ENCODE results near the gene DPP6. TPM values are rescaled to one million over a fixed set of nuclear protein-coding genes. Genes with fewer than 3 reads are reported as not detected.

DPP6 gene
- total and polyA plus RNA-seq, 9 of the 15 experiments (the other 6 are each of a cell fraction or from before 2014, with no cell fraction given): not detected

- peaks cover 76 to 94% of the 10 kb centered on the region in 2 experiments for H3K27me3 ChIP-seq (ENCODE audit: control insufficient read depth in 2 of 2, insufficient read depth in 2 of 2, low read length in 2 of 2)
- intact Hi-C loops (cut with micrococcal nuclease) (no loop called here), in situ Hi-C loops (cut with MboI) (no loop called here)
- H3K9me3 ChIP-seq (replicated peaks; ENCODE audit: control insufficient read depth, insufficient read depth, low read depth, low read length): no peaks in the 10 kb centered on the region
- H2AFZ ChIP-seq (ENCODE audit: low read depth, low read length): no peak overlapping the region
- H3K9ac ChIP-seq (ENCODE audit: insufficient read depth in 1 of 2, low read depth in 2 of 2, low read length in 2 of 2): no peak overlapping the region
- no TSS peak for BruUV-seq (replicated peaks)
- no peaks in the 10 kb centered on the region for H3K36me3 ChIP-seq (ENCODE audit: control insufficient read depth, insufficient read depth, low read length)
- FAIRE-seq (no peak), ATAC-seq (no peak), DNase-seq (ENCODE audit: extremely low read depth in 1 of 4, low spot score in 3 of 4) (no peak)
- no peak overlapping the region for H3K27ac ChIP-seq (ENCODE audit: extremely low read depth, low read depth, low read length)
- no peak overlapping the region for H3K4me3 ChIP-seq
- no peak overlapping the region for H3K4me2 ChIP-seq (ENCODE audit: insufficient read depth, low read length)
- CTCF ChIA-PET (ENCODE audit: low intra/inter-chr PET ratio): interaction anchor here (0.6 kb wide), 1 partner anchor 153 kb away, joined by 3 read pairs; no protein-coding TSS in a partner anchor
- TF ChIP-seq ZFP1 (CRISPR knock-in tag; IDR thresholded peaks at IDR 0.05) (no peak), ZNF668 (CRISPR knock-in tag; IDR thresholded peaks at IDR 0.05) (no peak), TFAM (CRISPR knock-in tag; conservative IDR thresholded peaks at IDR 0.05) (no peak), U2AF2 (optimal IDR thresholded peaks at IDR 0.05; ENCODE audit: low read depth, low read length) (no peak), NR4A1 (CRISPR knock-in tag; IDR thresholded peaks at IDR 0.05) (no peak), NR4A1 (tag; IDR thresholded peaks at IDR 0.05) (no peak), ERF (CRISPR knock-in tag; IDR thresholded peaks at IDR 0.05) (no peak), CEBPB (tag; IDR thresholded peaks at IDR 0.05) (no peak), ZBTB12 (CRISPR knock-in tag; IDR thresholded peaks at IDR 0.05) (no peak), ZBTB7A (IDR thresholded peaks at IDR 0.05; ENCODE audit: borderline replicate concordance, control insufficient read depth, low read depth, low read length) (no peak), ZNF766 (CRISPR knock-in tag; conservative IDR thresholded peaks at IDR 0.05) (no peak), MAZ (CRISPR knock-in tag; conservative IDR thresholded peaks at IDR 0.05 in 1 of 2, IDR thresholded peaks at IDR 0.05 in 1 of 2) (no peak), TCF3 (CRISPR knock-in tag; IDR thresholded peaks at IDR 0.05) (no peak), PYGO2 (tag; IDR thresholded peaks at IDR 0.05) (no peak)
- H4K20me1 ChIP-seq (replicated peaks; ENCODE audit: control insufficient read depth, insufficient read depth, low read length): no peaks in the 10 kb centered on the region
- no peaks in the 10 kb centered on the region for H3K9me1 ChIP-seq (ENCODE audit: control insufficient read depth, insufficient read depth, low read length)
- 2% methylated on average over 5 of the region's 5 CpGs for WGBS (ENCODE audit: insufficient coverage, low coverage, missing lambda C conversion rate)
- peaks cover 0 to 2% of the 10 kb centered on the region in 2 experiments; a peak in 1 of 5 replicates for H3K4me1 ChIP-seq (replicated peaks in 1 of 2; ENCODE audit: control insufficient read depth in 2 of 2, insufficient read depth in 2 of 2, low read length in 2 of 2)
- POLR2A ChIA-PET: no interaction called here
- H3K79me2 ChIP-seq (ENCODE audit: control insufficient read depth, insufficient read depth, low read length): no peaks in the 10 kb centered on the region
Measured at GRCh38 chr7:154876516-154876915, 824.3 kb downstream of the DPP6 start.
